GM12801 (cell line): ENCODE measurements around the gene PLEKHG4.

Source experiments
- TF ChIP-seq, protein P1 (sequence below): IDR thresholded peaks from one replicate; pipeline ENCODE4 v1.5.1; 2011; ENCODE audit warnings: control low read depth; ENCODE audit not compliant: insufficient read length; ENCODE audit errors: extremely low read depth

Gene PLEKHG4

DNA sequence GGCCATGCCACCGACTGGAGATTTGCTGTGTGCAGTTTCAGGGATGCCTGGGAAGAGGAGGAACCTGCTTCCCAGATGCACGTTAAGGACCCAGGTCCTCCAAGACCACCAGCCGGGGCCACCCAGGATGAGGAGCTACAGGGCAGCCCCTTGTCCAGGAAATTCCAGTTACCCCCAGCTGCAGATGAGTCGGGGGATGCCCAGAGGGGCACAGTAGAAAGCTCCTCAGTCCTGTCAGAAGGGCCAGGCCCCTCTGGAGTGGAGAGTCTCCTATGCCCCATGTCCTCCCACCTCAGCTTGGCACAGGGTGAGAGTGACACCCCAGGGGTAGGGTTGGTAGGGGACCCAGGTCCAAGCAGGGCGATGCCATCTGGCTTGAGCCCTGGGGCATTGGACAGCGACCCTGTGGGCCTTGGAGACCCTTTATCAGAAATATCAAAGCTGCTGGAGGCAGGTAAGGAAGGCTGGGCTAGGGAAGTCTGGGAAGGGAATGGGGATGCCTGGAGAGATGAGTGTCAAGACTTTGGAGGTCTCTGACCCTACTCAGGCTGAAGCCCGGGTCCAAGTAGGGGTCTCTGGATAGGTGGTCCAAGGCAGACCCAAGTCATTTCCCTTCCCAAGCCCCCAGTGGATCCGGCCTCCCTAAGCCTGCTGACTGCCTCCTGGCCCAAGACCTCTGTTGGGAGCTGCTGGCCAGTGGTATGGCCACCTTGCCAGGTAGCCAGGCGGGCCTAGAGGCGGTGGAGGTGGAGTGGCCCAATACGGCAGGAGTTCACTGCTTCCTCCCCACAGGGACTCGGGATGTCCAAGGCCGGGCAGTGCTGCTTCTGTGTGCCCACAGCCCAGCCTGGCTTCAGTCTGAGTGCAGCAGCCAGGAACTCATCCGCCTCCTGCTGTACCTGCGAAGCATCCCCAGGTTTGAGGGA, 1.0 kb downstream of the PLEKHG4 start:
- TF ChIP-seq, protein P1, sequence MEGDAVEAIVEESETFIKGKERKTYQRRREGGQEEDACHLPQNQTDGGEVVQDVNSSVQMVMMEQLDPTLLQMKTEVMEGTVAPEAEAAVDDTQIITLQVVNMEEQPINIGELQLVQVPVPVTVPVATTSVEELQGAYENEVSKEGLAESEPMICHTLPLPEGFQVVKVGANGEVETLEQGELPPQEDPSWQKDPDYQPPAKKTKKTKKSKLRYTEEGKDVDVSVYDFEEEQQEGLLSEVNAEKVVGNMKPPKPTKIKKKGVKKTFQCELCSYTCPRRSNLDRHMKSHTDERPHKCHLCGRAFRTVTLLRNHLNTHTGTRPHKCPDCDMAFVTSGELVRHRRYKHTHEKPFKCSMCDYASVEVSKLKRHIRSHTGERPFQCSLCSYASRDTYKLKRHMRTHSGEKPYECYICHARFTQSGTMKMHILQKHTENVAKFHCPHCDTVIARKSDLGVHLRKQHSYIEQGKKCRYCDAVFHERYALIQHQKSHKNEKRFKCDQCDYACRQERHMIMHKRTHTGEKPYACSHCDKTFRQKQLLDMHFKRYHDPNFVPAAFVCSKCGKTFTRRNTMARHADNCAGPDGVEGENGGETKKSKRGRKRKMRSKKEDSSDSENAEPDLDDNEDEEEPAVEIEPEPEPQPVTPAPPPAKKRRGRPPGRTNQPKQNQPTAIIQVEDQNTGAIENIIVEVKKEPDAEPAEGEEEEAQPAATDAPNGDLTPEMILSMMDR = no peak

DNA sequence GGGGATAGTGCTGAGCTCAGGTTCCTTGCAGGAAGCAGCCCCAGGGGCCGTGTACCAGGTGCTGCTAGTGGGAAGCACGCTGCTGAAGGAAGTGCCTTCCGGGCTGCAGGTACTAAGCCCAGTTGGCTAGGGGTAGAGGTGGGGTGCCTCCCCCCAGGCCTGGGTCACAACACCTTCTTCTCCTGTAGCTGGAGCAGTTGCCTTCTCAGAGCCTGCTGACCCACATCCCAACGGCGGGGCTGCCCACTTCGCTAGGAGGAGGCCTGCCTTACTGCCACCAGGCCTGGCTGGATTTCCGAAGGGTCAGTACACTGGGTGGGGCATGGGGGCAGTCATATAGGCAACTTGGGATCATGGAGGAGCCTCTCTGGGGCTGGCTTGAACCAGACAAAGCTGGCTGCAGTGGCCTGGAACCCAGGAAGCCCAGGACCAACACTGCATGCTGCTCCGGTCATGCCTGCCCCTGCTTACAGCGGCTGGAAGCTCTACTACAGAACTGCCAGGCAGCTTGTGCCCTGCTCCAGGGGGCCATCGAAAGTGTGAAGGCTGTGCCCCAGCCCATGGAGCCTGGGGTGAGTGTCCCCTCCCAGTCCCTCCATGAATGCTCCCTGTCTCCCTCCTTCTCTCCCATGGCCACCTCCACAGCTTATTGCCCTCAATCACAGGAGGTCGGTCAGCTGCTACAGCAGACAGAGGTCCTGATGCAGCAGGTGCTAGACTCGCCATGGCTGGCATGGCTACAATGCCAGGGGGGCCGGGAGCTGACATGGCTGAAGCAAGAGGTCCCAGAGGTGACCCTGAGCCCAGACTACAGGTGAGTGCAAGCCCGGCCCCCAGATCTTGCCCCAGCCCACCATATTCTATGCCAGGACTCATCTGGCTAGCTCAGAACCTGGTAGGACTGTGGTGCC, 2.5 kb downstream of the PLEKHG4 start:
- TF ChIP-seq, protein P1 = no peak

DNA sequence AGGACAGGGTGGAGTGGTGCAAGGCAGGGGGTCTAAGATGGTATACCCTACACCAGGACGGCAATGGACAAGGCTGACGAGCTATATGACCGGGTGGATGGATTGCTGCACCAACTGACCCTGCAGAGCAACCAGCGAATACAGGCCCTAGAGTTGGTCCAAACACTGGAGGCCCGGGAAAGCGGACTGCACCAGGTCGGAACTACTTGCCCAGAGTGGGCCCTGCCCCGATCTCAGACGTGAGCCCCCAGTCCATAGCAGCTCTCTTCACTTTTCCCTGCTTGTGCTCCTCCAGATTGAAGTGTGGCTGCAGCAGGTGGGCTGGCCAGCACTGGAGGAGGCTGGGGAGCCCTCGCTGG, 3.1 kb downstream of the PLEKHG4 start:
- TF ChIP-seq, protein P1 = no peak

DNA sequence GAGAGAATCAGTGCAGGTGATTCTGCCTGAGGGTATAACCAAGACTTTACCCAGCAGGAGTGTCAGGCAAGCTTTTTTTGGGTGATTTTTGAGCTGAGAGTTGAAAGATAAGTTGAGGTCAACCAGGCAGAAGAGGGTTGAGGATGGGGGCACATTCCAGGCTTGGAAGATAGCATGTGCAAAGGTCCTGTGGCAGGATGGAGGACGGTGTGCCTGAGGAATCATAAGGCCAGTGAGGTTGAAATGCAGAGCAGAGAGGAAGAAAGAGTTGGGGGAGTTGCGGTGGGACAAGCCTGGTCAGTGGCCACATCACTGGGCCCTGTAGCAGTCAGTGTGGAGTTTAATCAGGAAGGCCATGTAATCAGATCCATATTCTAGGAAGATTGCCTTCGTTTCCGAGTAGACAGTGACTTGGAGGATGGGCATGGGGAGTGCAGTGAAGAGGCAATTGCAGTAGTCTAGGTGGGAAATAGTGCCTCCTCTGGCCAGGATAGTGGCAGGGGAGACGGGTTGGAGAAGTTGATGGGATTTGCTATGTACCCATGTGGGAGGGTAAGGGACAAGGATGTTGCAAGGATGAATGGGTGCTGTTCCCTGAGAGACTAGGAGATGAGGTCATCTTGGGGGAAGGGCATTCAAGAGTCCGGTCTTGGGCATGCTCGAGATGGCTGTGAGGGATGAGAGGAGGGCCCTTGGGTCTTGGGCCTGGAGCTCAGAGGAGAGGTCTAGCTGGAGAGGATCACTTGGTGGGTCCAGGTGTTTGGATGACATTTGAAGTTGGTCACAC, 3.9 kb downstream of the PLEKHG4 start:
- TF ChIP-seq, protein P1 = no peak

DNA sequence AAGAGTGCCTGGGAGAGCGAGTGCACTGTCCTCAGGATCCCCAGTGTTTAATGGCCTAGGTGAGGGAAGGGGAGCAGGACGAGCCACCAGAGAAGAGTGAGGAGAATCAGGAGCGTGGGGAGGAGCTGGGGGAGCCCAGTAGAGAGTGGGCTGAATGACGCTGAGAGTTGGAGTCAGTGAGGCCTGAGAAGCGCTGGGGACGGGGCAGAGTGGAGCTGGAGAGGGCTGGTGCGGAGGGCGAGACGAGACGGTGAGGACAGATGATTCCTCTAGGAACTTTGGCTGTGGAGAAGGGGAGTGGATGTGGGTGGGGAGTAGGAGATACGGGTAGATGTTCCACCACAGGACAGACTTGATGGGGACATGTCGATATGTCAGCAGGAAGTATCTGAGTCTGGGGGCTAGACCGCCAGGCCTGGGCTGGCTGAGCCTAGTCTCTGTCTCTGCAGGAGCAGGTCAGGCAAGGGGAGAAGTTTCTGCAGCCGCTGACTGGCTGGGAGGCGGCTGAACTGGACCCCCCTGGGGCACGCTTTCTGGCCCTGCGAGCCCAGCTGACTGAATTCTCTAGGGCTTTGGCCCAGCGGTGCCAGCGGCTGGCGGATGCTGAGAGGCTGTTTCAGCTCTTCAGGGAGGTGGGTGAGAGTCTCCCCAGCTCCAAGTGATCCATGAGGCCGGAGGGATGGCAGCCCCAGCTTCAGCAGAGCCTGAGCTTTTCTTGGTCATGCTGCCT, 4.7 kb downstream of the PLEKHG4 start:
- TF ChIP-seq, protein P1 = no peak

DNA sequence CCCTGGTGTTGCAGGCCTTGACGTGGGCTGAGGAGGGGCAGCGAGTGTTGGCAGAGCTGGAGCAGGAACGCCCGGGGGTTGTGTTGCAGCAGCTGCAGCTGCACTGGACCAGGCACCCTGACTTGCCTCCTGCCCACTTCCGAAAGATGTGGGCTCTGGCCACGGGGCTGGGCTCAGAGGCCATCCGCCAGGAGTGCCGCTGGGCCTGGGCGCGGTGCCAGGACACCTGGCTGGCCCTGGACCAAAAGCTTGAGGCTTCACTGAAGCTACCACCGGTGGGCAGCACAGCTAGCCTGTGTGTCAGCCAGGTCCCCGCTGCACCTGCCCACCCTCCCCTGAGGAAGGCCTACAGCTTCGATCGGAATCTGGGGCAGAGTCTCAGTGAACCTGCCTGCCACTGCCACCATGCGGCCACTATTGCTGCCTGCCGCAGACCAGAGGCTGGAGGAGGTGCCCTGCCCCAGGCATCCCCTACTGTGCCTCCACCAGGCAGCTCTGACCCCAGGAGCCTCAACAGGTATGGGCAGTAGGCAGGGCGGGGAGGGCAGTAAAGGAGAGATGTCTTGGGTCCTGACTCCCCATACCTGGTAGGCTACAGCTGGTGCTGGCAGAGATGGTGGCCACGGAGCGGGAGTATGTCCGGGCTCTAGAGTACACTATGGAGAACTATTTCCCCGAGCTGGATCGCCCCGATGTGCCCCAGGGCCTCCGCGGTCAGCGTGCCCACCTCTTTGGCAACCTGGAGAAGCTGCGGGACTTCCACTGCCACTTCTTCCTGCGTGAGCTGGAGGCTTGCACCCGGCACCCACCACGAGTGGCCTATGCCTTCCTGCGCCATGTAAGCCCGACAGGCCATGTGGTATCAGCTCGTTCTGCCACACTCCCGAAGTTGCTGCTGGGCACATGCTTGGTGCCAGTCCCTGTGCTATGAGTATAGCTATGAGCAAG, 5.6 kb downstream of the PLEKHG4 start:
- TF ChIP-seq, protein P1 = no peak
